IMR-90 (cell line): Measurements from ENCODE around the gene CETN2. TPM values are rescaled to one million over a fixed set of nuclear protein-coding genes. Genes with fewer than 3 reads are reported as not detected.

Source experiments
- ATAC-seq: fragments of 200-7000 bp; cut with Tn5 transposase; 2 replicates; pipeline ENCODE4 v1.9.1; 2020; ENCODE audit warnings: low read depth, mild to moderate bottlenecking, moderate library complexity
- BruUV-seq: library from RNA; stranded (reverse); fragments of 400-500 nt; replicated peaks from 2 replicates; lab custom pipeline; 2021; lab: Mats Ljungman, UMichigan
- CTCF ChIA-PET: fragments of 300-600 bp; formaldehyde crosslinking; extraction: SDS; loops from one replicate; lab custom pipeline; 2021; ENCODE audit warnings: antibody characterized with exemption; lab: Yijun Ruan, JAX
- POLR2A ChIA-PET: fragments of 300-600 bp; sonication (Branson Sonifier 250); formaldehyde crosslinking; loops from one replicate; lab custom pipeline; 2022; ENCODE audit warnings: antibody characterized with exemption; ENCODE audit not compliant: unreplicated experiment; lab: Charles Lee
- DNase-seq: peaks from one replicate; pipeline ENCODE4 v3.0.0; 2013
- H2AFZ ChIP-seq: replicated peaks from 2 replicates; pipeline ENCODE3; 2013; ENCODE audit warnings: low read length, mild to moderate bottlenecking; ENCODE audit not compliant: poor library complexity
- H2AK5ac ChIP-seq: 2 replicates; pipeline ENCODE4 v1.6.1; 2013; ENCODE audit warnings: low read depth, low read length, inconsistent platforms
- H2AK9ac ChIP-seq: replicated peaks from 2 replicates; pipeline ENCODE3; 2013; ENCODE audit warnings: mild to moderate bottlenecking, low read depth, low read length, moderate library complexity; ENCODE audit not compliant: poor library complexity
- H2BK120ac ChIP-seq: 2 replicates; pipeline ENCODE4 v1.6.1; 2013; ENCODE audit warnings: low read depth, low read length, inconsistent platforms
- H2BK15ac ChIP-seq: 3 replicates; pipeline ENCODE4 v1.6.1; 2013; ENCODE audit warnings: low read depth, low read length, inconsistent platforms
- H2BK20ac ChIP-seq: 2 replicates; pipeline ENCODE4 v1.6.1; 2013; ENCODE audit warnings: low read depth, mild to moderate bottlenecking, inconsistent platforms, low read length, moderate library complexity
- H2BK5ac ChIP-seq: 2 replicates; pipeline ENCODE4 v1.6.1; 2013; ENCODE audit warnings: mild to moderate bottlenecking, low read depth, low read length, inconsistent platforms; ENCODE audit not compliant: poor library complexity, severe bottlenecking
- H3K14ac ChIP-seq: replicated peaks from 2 replicates; pipeline ENCODE4 v1.6.1; 2013; ENCODE audit warnings: low read depth, low read length, inconsistent platforms
- H3K18ac ChIP-seq: 2 replicates; pipeline ENCODE4 v1.6.1; 2013; ENCODE audit warnings: low read depth, low read length, control low read depth
- H3K23ac ChIP-seq: 2 replicates; pipeline ENCODE4 v1.6.1; 2013; ENCODE audit warnings: low read depth, low read length, inconsistent platforms
- H3K27ac ChIP-seq: 2 replicates; pipeline ENCODE4 v1.5.1; 2013; ENCODE audit warnings: mild to moderate bottlenecking, control low read depth, low read length; ENCODE audit not compliant: insufficient read depth
- H3K27me3 ChIP-seq: 2 replicates; pipeline ENCODE4 v1.6.1; 2013; ENCODE audit warnings: low read length; ENCODE audit not compliant: control insufficient read depth, insufficient read depth
- H3K36me3 ChIP-seq: 2 replicates; pipeline ENCODE4 v1.6.1; 2013; ENCODE audit warnings: low read length, mixed read lengths; ENCODE audit not compliant: control insufficient read depth, insufficient read depth
- H3K4ac ChIP-seq: 2 replicates; pipeline ENCODE4 v1.6.1; 2013; ENCODE audit warnings: low read depth, low read length, inconsistent platforms
- H3K4me1 ChIP-seq: 2 replicates; pipeline ENCODE4 v1.6.1; 2013; ENCODE audit warnings: low read length, mixed read lengths; ENCODE audit not compliant: control insufficient read depth, insufficient read depth
- H3K4me2 ChIP-seq: 2 replicates; pipeline ENCODE4 v1.6.1; 2013; ENCODE audit warnings: low read depth, mild to moderate bottlenecking, control low read depth, low read length, moderate library complexity
- H3K4me3 ChIP-seq: 2 replicates; pipeline ENCODE4 v1.5.1; 2013; ENCODE audit warnings: low read depth, mild to moderate bottlenecking, control low read depth, low read length, moderate library complexity; ENCODE audit not compliant: insufficient read depth
- H3K56ac ChIP-seq: 2 replicates; pipeline ENCODE4 v1.6.1; 2013; ENCODE audit warnings: low read length, inconsistent platforms; ENCODE audit not compliant: insufficient read depth; ENCODE audit errors: extremely low read depth
- H3K79me1 ChIP-seq, 2 experiments: 2 replicates each; pipeline ENCODE4 v1.6.1; 2013; ENCODE audit warnings: low read length in 2 of 2, inconsistent platforms in 1 of 2, low read depth in 1 of 2
- H3K9ac ChIP-seq: 2 replicates; pipeline ENCODE4 v1.6.1; 2013; ENCODE audit warnings: low read depth, low read length, control low read depth
- H3K9me1 ChIP-seq: 2 replicates; pipeline ENCODE4 v1.6.1; 2013; ENCODE audit warnings: low read length, inconsistent platforms; ENCODE audit not compliant: insufficient read depth
- H3K9me3 ChIP-seq: 2 replicates; pipeline ENCODE4 v1.6.1; 2013; ENCODE audit warnings: low read length; ENCODE audit not compliant: control insufficient read depth, insufficient read depth
- H4K20me1 ChIP-seq: 2 replicates; pipeline ENCODE4 v1.6.1; 2013; ENCODE audit warnings: low read length, inconsistent platforms; ENCODE audit not compliant: insufficient read depth
- H4K5ac ChIP-seq: 2 replicates; pipeline ENCODE4 v1.6.1; 2013; ENCODE audit warnings: mild to moderate bottlenecking, low read depth, low read length, control low read depth
- H4K8ac ChIP-seq, 2 experiments: 2 replicates each; pipeline ENCODE4 v1.6.1; 2013; ENCODE audit warnings: low read depth in 2 of 2, low read length in 2 of 2, control low read depth in 1 of 2, inconsistent platforms in 1 of 2
- H4K91ac ChIP-seq: 2 replicates; pipeline ENCODE4 v1.6.1; 2013; ENCODE audit warnings: low read depth, low read length, inconsistent platforms; ENCODE audit not compliant: insufficient read depth
- CEBPB ChIP-seq: IDR thresholded peaks from 2 replicates; pipeline ENCODE4 v1.6.1; 2012; ENCODE audit warnings: low read depth, low read length, improper control_type of control experiment
- MAZ ChIP-seq: IDR thresholded peaks from 2 replicates; pipeline ENCODE4 v1.6.1; 2012; ENCODE audit warnings: low read depth, mild to moderate bottlenecking, low read length, improper control_type of control experiment, moderate library complexity, borderline replicate concordance
- WGBS, 2 experiments: methylation state at CpG; one replicate each; pipeline versions ENCODE4 v1.1.5 to v1.1.7; 2013; ENCODE audit warnings: missing lambda C conversion rate in 2 of 2; ENCODE audit not compliant: insufficient read length in 1 of 2; ENCODE audit errors: extremely low coverage in 2 of 2; 5-methylcytosine and 5-hydroxymethylcytosine counted together
- dilution Hi-C: fragments of 300-500 bp; cut with HindIII; formaldehyde crosslinking; loops from one replicate; pipeline ENCODE4 v1.14.3; 2018; ENCODE audit warnings: low sequenced_read_pairs; ENCODE audit not compliant: unreplicated experiment
- in situ Hi-C: fragments of 300-500 bp; cut with MboI; formaldehyde crosslinking; loops from 3 replicates; pipeline ENCODE4 v1.14.3; 2019; ENCODE audit warnings: low sequenced_read_pairs, inconsistent platforms, mixed read lengths
- intact Hi-C: fragments of 100-400 bp; cut with micrococcal nuclease; formaldehyde crosslinking; loops from 2 replicates; pipeline ENCODE4 v1.10.0; 2022
- polyA plus RNA-seq, 3 experiments: library from polyadenylated mRNA; depleted of rRNA; stranded (reverse); fragments of >200 nt; gene quantifications; 2 replicates each; pipeline ENCODE4 v1.2.3, GENCODE V29; 2012; ENCODE audit warnings: low replicate concordance in 1 of 3
- total RNA-seq: library from RNA; depleted of rRNA; stranded (reverse); fragments of >200 nt; gene quantifications from 2 replicates; pipeline ENCODE4 v1.2.3, GENCODE V29; 2012

Gene CETN2
- total and polyA plus RNA-seq, 2 of the 4 experiments (the other 2 are of a cell fraction), result 15.8 to 34.0 TPM

GRCh38 chrX:152861116-152861515, 30.6 kb upstream of the CETN2 start:
- Histone ChIP-seq H2BK20ac (no peak overlapping the region), H4K91ac (no peak overlapping the region), H3K9me1 (no peaks in the 10 kb centered on the region), H3K9me3 (no peaks in the 10 kb centered on the region), H2AFZ (no peak overlapping the region), H3K4me3 (no peak overlapping the region), H3K4me1 (no peaks in the 10 kb centered on the region; the same call in 1 of the 2 replicates), H3K36me3 (peaks cover 4% of the 10 kb centered on the region), H4K20me1 (no peaks in the 10 kb centered on the region), H3K18ac (no peak overlapping the region), H3K9ac (no peak overlapping the region), H2BK120ac (no peak overlapping the region), H2BK5ac (no peak overlapping the region), H2AK5ac (no peak overlapping the region), H2BK15ac (no peak overlapping the region), H3K27me3 (no peaks in the 10 kb centered on the region), H3K79me1 (no peaks in the 10 kb centered on the region), H4K5ac (no peak overlapping the region), H3K14ac (no peak overlapping the region), H3K23ac (no peak overlapping the region), H3K27ac (no peak overlapping the region), H4K8ac (no peak overlapping the region), H2AK9ac (no peak overlapping the region), H3K4me2 (no peak overlapping the region), H3K56ac (no peak overlapping the region), H3K4ac (no peak overlapping the region)
- ATAC-seq (peak; percentile 21; the same call in 1 of the 2 replicates), DNase-seq (peak; percentile 21)
- ChIA-PET CTCF (no interaction called here), POLR2A (no interaction called here)
- dilution Hi-C loops (no loop called here), in situ Hi-C loops (no loop called here), intact Hi-C loops (no loop called here)
- WGBS, 2 experiments, result no CpG with 5 or more reads among the region's 3 CpGs
- TF ChIP-seq CEBPB, result peak; percentile 51
- no peak for TF ChIP-seq MAZ
- BruUV-seq, result no TSS peak
